Chondrocyte (in vitro differentiated cells): ENCODE data around the gene HERPUD1. TPM values are rescaled to one million over a fixed set of nuclear protein-coding genes. Genes with fewer than 3 reads are reported as not detected.

Experiments
- DNase-seq: peaks from one replicate; pipeline ENCODE4 v3.0.0; 2021; ENCODE audit warnings: mixed read lengths, low spot score
- H3K27ac Mint-ChIP-seq: one replicate; pipeline ENCODE4 v1.8.0; 2021; ENCODE audit warnings: mild to moderate bottlenecking, moderate library complexity, mixed read lengths; ENCODE audit not compliant: unreplicated experiment
- H3K27me3 Mint-ChIP-seq: 2 replicates; pipeline ENCODE4 v1.8.0; 2021; ENCODE audit warnings: low read depth, mixed read lengths
- H3K36me3 Mint-ChIP-seq: 2 replicates; pipeline ENCODE4 v1.8.0; 2021; ENCODE audit warnings: low read depth, mixed read lengths
- H3K4me1 Mint-ChIP-seq: 2 replicates; pipeline ENCODE4 v1.8.0; 2021; ENCODE audit warnings: low read depth, mild to moderate bottlenecking, mixed read lengths
- H3K4me3 Mint-ChIP-seq: one replicate; pipeline ENCODE4 v1.8.0; 2021; ENCODE audit warnings: mild to moderate bottlenecking, moderate library complexity, mixed read lengths; ENCODE audit not compliant: unreplicated experiment
- H3K9me3 Mint-ChIP-seq: 2 replicates; pipeline ENCODE4 v1.8.0; 2021; ENCODE audit warnings: low read depth, mixed read lengths
- total RNA-seq: library from RNA; stranded (reverse); gene quantifications from 3 replicates; pipeline ENCODE4 v1.2.1, GENCODE V29; 2021
- TF ChIP-seq, protein P1 (sequence below): fragments of 200-600 bp; sonication (generic); IDR thresholded peaks from 2 replicates; pipeline ENCODE4 v1.5.0; 2021; ENCODE audit warnings: antibody characterized with exemption, mild to moderate bottlenecking, moderate library complexity

Gene HERPUD1
- total RNA-seq, 1 donor from 2014 or later = 236 TPM

DNA sequence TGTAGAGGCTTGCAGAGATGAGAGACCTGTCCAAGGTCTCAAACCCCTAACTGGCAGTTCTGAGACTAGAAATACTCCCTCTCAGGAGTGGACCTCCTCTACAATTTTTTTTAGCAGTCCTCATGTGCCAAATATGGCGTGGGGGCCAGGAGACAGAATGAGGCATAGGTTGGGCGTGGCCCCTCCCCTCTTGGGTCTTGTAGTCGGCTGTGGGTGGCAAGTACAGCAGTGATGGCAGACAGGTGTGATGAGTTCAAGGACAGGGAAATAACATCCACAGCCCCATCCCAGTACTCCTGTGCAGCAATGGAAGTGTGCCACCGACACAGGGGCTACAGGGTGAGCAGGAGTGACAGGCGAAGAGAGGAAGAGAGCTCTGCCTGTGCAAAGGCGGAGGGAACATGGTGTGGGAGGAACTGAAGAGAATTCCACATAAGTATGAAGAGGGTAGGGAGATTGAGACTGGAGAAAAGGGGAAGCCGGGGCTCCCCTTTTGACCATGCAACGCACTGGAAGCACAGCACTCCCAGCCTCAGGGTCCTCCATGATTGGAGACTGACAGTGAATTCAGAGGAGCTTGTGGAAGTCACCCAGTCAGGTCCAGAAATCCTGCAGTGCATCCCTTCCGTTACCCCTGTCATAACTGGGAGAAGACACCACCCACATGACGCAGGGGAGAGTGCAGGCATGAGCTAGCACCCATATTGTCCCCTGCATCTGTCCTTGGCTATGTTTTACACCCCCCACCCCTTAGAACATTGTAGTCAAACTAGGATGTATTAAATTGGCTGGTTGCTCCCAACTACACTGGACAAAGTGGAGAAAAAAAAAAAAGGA, 15.0 kb downstream of the HERPUD1 start:
- DNase-seq = no peak
- Mint-ChIP-seq H3K4me3 (no peak overlapping the region), H3K27ac (peak overlapping the region; percentile 36), H3K9me3 (no peaks in the 10 kb centered on the region), H3K27me3 (no peaks in the 10 kb centered on the region), H3K36me3 (peaks cover 20% of the 10 kb centered on the region), H3K4me1 (peaks cover 41% of the 10 kb centered on the region)
- TF ChIP-seq, protein P1, sequence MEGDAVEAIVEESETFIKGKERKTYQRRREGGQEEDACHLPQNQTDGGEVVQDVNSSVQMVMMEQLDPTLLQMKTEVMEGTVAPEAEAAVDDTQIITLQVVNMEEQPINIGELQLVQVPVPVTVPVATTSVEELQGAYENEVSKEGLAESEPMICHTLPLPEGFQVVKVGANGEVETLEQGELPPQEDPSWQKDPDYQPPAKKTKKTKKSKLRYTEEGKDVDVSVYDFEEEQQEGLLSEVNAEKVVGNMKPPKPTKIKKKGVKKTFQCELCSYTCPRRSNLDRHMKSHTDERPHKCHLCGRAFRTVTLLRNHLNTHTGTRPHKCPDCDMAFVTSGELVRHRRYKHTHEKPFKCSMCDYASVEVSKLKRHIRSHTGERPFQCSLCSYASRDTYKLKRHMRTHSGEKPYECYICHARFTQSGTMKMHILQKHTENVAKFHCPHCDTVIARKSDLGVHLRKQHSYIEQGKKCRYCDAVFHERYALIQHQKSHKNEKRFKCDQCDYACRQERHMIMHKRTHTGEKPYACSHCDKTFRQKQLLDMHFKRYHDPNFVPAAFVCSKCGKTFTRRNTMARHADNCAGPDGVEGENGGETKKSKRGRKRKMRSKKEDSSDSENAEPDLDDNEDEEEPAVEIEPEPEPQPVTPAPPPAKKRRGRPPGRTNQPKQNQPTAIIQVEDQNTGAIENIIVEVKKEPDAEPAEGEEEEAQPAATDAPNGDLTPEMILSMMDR = no peak

- TF ChIP-seq, protein P1 = no peak
- H3K27ac Mint-ChIP-seq = peak overlapping the region; percentile 47
- H3K4me1 Mint-ChIP-seq = peaks cover 37% of the 10 kb centered on the region
- H3K9me3 Mint-ChIP-seq = no peaks in the 10 kb centered on the region
- no peaks in the 10 kb centered on the region for H3K27me3 Mint-ChIP-seq
- no peak for DNase-seq
- peaks cover 16% of the 10 kb centered on the region for H3K36me3 Mint-ChIP-seq
- no peak overlapping the region for H3K4me3 Mint-ChIP-seq
Measured at GRCh38 chr16:56947604-56947995, 15.7 kb downstream of the HERPUD1 start.

GRCh38 chr16:56948234-56948633, 16.3 kb downstream of the HERPUD1 start:
- H3K36me3 Mint-ChIP-seq = peaks cover 10% of the 10 kb centered on the region
- no peak overlapping the region for H3K4me3 Mint-ChIP-seq
- H3K9me3 Mint-ChIP-seq = no peaks in the 10 kb centered on the region
- no peak for DNase-seq
- TF ChIP-seq, protein P1 = no peak
- H3K27ac Mint-ChIP-seq = peak overlapping the region; percentile 47
- H3K27me3 Mint-ChIP-seq = no peaks in the 10 kb centered on the region
- peaks cover 30% of the 10 kb centered on the region for H3K4me1 Mint-ChIP-seq

DNA sequence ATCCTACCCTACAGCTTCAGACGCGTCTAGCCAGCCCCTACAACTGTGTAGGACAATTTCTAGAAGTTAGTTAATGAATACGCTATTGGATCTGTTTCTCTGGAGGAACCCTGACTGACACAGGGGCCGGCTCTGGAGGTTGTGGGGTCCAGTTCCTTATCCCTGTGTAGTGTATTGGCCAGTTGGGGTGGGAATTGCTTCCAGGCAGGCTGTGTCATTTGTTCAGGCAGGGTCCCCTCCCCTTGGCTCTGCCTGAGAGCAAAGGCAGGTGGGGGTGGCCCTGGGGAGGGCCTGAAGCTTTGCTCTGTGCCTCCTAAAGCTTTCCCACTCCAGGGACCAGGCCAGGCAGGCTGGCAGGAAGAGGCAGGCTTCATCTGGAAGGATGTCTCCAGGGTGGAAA, 18.1 kb downstream of the HERPUD1 start:
- Mint-ChIP-seq H3K27me3 (no peaks in the 10 kb centered on the region), H3K27ac (peak overlapping the region; percentile 49), H3K9me3 (no peaks in the 10 kb centered on the region), H3K36me3 (peaks cover 1% of the 10 kb centered on the region), H3K4me1 (peaks cover 13% of the 10 kb centered on the region), H3K4me3 (no peak overlapping the region)
- DNase-seq = no peak
- TF ChIP-seq, protein P1 = no peak

DNA sequence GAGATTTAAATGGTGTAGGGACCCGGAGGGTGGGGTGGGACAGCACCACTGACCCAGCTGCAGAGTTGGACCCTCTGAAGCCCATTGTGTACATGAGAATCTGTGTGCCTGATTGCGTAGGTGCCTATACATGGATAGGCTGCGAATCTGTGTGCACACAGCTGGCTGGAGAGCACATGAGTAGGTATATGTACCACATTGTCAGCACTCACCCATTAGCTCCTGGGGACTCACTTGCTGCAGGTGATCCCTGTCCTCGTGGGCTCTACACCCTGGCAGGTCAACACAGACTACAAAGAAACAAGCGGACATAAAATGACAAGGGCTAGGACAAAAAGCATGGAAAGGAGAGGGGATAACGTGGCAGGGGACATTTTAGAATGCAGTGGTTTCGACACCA, 18.5 kb downstream of the HERPUD1 start:
- peaks cover 10% of the 10 kb centered on the region for H3K4me1 Mint-ChIP-seq
- no peak overlapping the region for H3K4me3 Mint-ChIP-seq
- no peaks in the 10 kb centered on the region for H3K27me3 Mint-ChIP-seq
- no peaks in the 10 kb centered on the region for H3K9me3 Mint-ChIP-seq
- H3K27ac Mint-ChIP-seq = peak overlapping the region; percentile 67
- no peaks in the 10 kb centered on the region for H3K36me3 Mint-ChIP-seq
- TF ChIP-seq, protein P1 = no peak
- DNase-seq = no peak
